Mesenchymal stem cell (in vitro differentiated cells and primary cell): ENCODE data around the gene SYTL2.

Experiments used
- DNase-seq: peaks from one replicate; pipeline ENCODE4 v3.0.0-alpha.2; 2013
- H2AFZ ChIP-seq: one replicate; pipeline ENCODE4 v1.6.1; 2013; ENCODE audit warnings: low read depth, mild to moderate bottlenecking, control low read depth, inconsistent platforms, low read length, moderate library complexity
- H2AK5ac ChIP-seq: 2 replicates; pipeline ENCODE4 v1.6.1; 2013; ENCODE audit warnings: low read length, moderate library complexity, mild to moderate bottlenecking, inconsistent platforms; ENCODE audit not compliant: severe bottlenecking
- H2BK120ac ChIP-seq: one replicate; pipeline ENCODE4 v1.6.1; 2013; ENCODE audit warnings: low read depth, mild to moderate bottlenecking, inconsistent platforms, low read length, moderate library complexity
- H2BK12ac ChIP-seq, 2 experiments: one replicate each; pipeline ENCODE4 v1.6.1; 2013; ENCODE audit warnings: inconsistent platforms in 2 of 2, low read length in 2 of 2, mild to moderate bottlenecking in 2 of 2, moderate library complexity in 2 of 2, control low read depth in 1 of 2
- H2BK15ac ChIP-seq: one replicate; pipeline ENCODE4 v1.6.1; 2013; ENCODE audit warnings: mild to moderate bottlenecking, low read depth, inconsistent platforms; ENCODE audit not compliant: poor library complexity, severe bottlenecking
- H2BK5ac ChIP-seq: 2 replicates; pipeline ENCODE4 v1.6.1; 2013; ENCODE audit warnings: low read depth, mild to moderate bottlenecking, low read length, control low read depth, inconsistent platforms; ENCODE audit not compliant: poor library complexity, severe bottlenecking
- H3K14ac ChIP-seq, 2 experiments: one replicate each; pipeline ENCODE4 v1.6.1; 2013; ENCODE audit warnings: inconsistent platforms in 2 of 2, low read length in 2 of 2, control low read depth in 1 of 2, mild to moderate bottlenecking in 1 of 2, moderate library complexity in 1 of 2
- H3K18ac ChIP-seq, 2 experiments: one replicate each; pipeline ENCODE4 v1.6.1; 2013; ENCODE audit warnings: inconsistent platforms in 2 of 2, low read length in 2 of 2, control low read depth in 1 of 2, low read depth in 1 of 2, mild to moderate bottlenecking in 1 of 2
- H3K23ac ChIP-seq, 2 experiments: one replicate each; pipeline ENCODE4 v1.6.1; 2013; ENCODE audit warnings: inconsistent platforms in 2 of 2, low read length in 2 of 2, mild to moderate bottlenecking in 2 of 2, moderate library complexity in 2 of 2, control low read depth in 1 of 2
- H3K27ac ChIP-seq: 2 replicates; pipeline ENCODE4 v1.5.1; 2013; ENCODE audit warnings: mild to moderate bottlenecking, moderate library complexity, low read length, control low read depth, inconsistent platforms; ENCODE audit not compliant: poor library complexity, severe bottlenecking
- H3K27me3 ChIP-seq, 2 experiments: 2 replicates each; pipeline versions ENCODE4 v1.6.1 to v1.7.0; 2013; ENCODE audit warnings: low read length in 2 of 2, mild to moderate bottlenecking in 2 of 2, moderate library complexity in 2 of 2, control low read depth in 1 of 2, inconsistent platforms in 1 of 2; ENCODE audit not compliant: control insufficient read depth in 1 of 2, insufficient read depth in 1 of 2
- H3K36me3 ChIP-seq, 2 experiments: 2 replicates each; pipeline versions ENCODE4 v1.6.1 to v1.7.0; 2013; ENCODE audit warnings: low read length in 2 of 2, control low read depth in 1 of 2, inconsistent platforms in 1 of 2, low read depth in 1 of 2, mild to moderate bottlenecking in 1 of 2; ENCODE audit not compliant: insufficient read depth in 2 of 2, control insufficient read depth in 1 of 2
- H3K4ac ChIP-seq, 2 experiments: one replicate each; pipeline ENCODE4 v1.6.1; 2013; ENCODE audit warnings: inconsistent platforms in 2 of 2, low read length in 2 of 2, mild to moderate bottlenecking in 2 of 2, moderate library complexity in 2 of 2, control low read depth in 1 of 2, low read depth in 1 of 2
- H3K4me1 ChIP-seq: 2 replicates; pipeline ENCODE4 v1.6.1; 2013; ENCODE audit warnings: low read depth, low read length, control low read depth; ENCODE audit not compliant: control insufficient read depth, insufficient read depth
- H3K4me2 ChIP-seq: 2 replicates; pipeline ENCODE4 v1.6.1; 2013; ENCODE audit warnings: low read length, mild to moderate bottlenecking, inconsistent platforms; ENCODE audit not compliant: poor library complexity, severe bottlenecking
- H3K4me3 ChIP-seq, 2 experiments: 2 replicates each; pipeline versions ENCODE4 v1.5.1 to v1.7.0; 2013; ENCODE audit warnings: low read length in 2 of 2, mild to moderate bottlenecking in 2 of 2, control low read depth in 1 of 2, low read depth in 1 of 2; ENCODE audit not compliant: insufficient read depth in 1 of 2
- H3K79me1 ChIP-seq: replicated peaks from 2 replicates; pipeline ENCODE4 v1.6.1; 2013; ENCODE audit warnings: mild to moderate bottlenecking, control low read depth, low read length, inconsistent platforms; ENCODE audit not compliant: poor library complexity, severe bottlenecking
- H3K9ac ChIP-seq: 2 replicates; pipeline ENCODE4 v1.7.0; 2013; ENCODE audit warnings: mild to moderate bottlenecking, low read length, moderate library complexity
- H3K9me3 ChIP-seq: 2 replicates; pipeline ENCODE4 v1.7.0; 2013; ENCODE audit warnings: mild to moderate bottlenecking, low read length; ENCODE audit not compliant: control insufficient read depth
- H4K8ac ChIP-seq: one replicate; pipeline ENCODE4 v1.6.1; 2013; ENCODE audit warnings: inconsistent platforms, mild to moderate bottlenecking, low read length, moderate library complexity
- H4K91ac ChIP-seq: one replicate; pipeline ENCODE4 v1.6.1; 2013; ENCODE audit warnings: mild to moderate bottlenecking, low read length, inconsistent platforms
- WGBS: methylation state at CpG from one replicate; pipeline ENCODE4 v1.1.7; 2013; ENCODE audit warnings: mixed read lengths; 5-methylcytosine and 5-hydroxymethylcytosine counted together

The SYTL2 gene

GRCh38 chr11:85835263-85835662, 24.3 kb upstream of the SYTL2 start:
- Histone ChIP-seq H2BK5ac (no peak overlapping the region), H2BK120ac (no peak overlapping the region), H3K79me1 (peaks cover 2% of the 10 kb centered on the region), H3K9me3 (peaks cover 9% of the 10 kb centered on the region), H2AFZ (no peak overlapping the region), H4K8ac (no peak overlapping the region), H3K4me3 (no peak overlapping the region), H4K91ac (no peak overlapping the region), H3K23ac (no peak overlapping the region), H2AK5ac (no peak overlapping the region), H3K4me1 (no peaks in the 10 kb centered on the region), H3K9ac (no peak overlapping the region), H2BK12ac (no peak overlapping the region), H3K27ac (no peak overlapping the region), H3K18ac (no peak overlapping the region), H3K4me2 (no peak overlapping the region), H3K14ac (no peak overlapping the region), H2BK15ac (no peak overlapping the region), H3K36me3 (no peaks in the 10 kb centered on the region), H3K4ac (no peak overlapping the region), H3K27me3 (no peaks in the 10 kb centered on the region)
- DNase-seq = no peak
- no CpG with 5 or more reads among the region's 1 CpG for WGBS

- peaks cover 9% of the 10 kb centered on the region for H3K9me3 ChIP-seq
- H3K14ac ChIP-seq = no peak overlapping the region
- no peaks in the 10 kb centered on the region for H3K79me1 ChIP-seq
- H2AK5ac ChIP-seq = no peak overlapping the region
- no peak overlapping the region for H3K27ac ChIP-seq
- no peaks in the 10 kb centered on the region for H3K36me3 ChIP-seq
- no peak overlapping the region for H2BK12ac ChIP-seq
- no peaks in the 10 kb centered on the region for H3K27me3 ChIP-seq
- no peak overlapping the region for H2BK120ac ChIP-seq
- H2AFZ ChIP-seq = no peak overlapping the region
- H3K4ac ChIP-seq = no peak overlapping the region
- H3K23ac ChIP-seq = no peak overlapping the region
- no peak overlapping the region for H3K18ac ChIP-seq
- no peak overlapping the region for H3K9ac ChIP-seq
- DNase-seq = no peak
- H2BK5ac ChIP-seq = no peak overlapping the region
- peaks cover 5% of the 10 kb centered on the region for H3K4me1 ChIP-seq
- H2BK15ac ChIP-seq = no peak overlapping the region
- no peak overlapping the region for H4K8ac ChIP-seq
- no peak overlapping the region for H3K4me3 ChIP-seq
- no peak overlapping the region for H4K91ac ChIP-seq
- no peak overlapping the region for H3K4me2 ChIP-seq
Observed at GRCh38 chr11:85831050-85831449, 20.1 kb upstream of the SYTL2 start.

GRCh38 chr11:85829172-85829571, 18.2 kb upstream of the SYTL2 start:
- Histone ChIP-seq H3K14ac (no peak overlapping the region), H2AK5ac (no peak overlapping the region), H4K91ac (no peak overlapping the region), H2BK120ac (no peak overlapping the region), H3K4me3 (no peak overlapping the region), H3K79me1 (no peaks in the 10 kb centered on the region), H3K4me1 (peaks cover 6% of the 10 kb centered on the region), H3K9ac (no peak overlapping the region), H3K23ac (no peak overlapping the region), H2BK15ac (no peak overlapping the region), H4K8ac (no peak overlapping the region), H3K36me3 (no peaks in the 10 kb centered on the region), H3K27ac (no peak overlapping the region), H2AFZ (no peak overlapping the region), H3K18ac (no peak overlapping the region), H3K27me3 (no peaks in the 10 kb centered on the region), H2BK5ac (no peak overlapping the region), H3K4ac (no peak overlapping the region), H3K4me2 (no peak overlapping the region), H3K9me3 (no peaks in the 10 kb centered on the region), H2BK12ac (no peak overlapping the region)
- no peak for DNase-seq
- WGBS = 100% methylated on average over 1 of the region's 2 CpGs

- Histone ChIP-seq H3K9me3 (no peaks in the 10 kb centered on the region), H3K27ac (peak overlapping the region; percentile 1), H3K36me3 (no peaks in the 10 kb centered on the region), H3K4me3 (no peak overlapping the region), H2BK15ac (no peak overlapping the region), H3K4me1 (peaks cover 6% of the 10 kb centered on the region), H3K9ac (peak overlapping the region; percentile 85), H2BK5ac (no peak overlapping the region), H3K79me1 (no peaks in the 10 kb centered on the region), H2AK5ac (peak overlapping the region; percentile 76), H4K8ac (no peak overlapping the region), H3K14ac (no peak overlapping the region), H3K27me3 (no peaks in the 10 kb centered on the region), H3K18ac (peak overlapping the region in 1 of 2 experiments; percentile 55), H3K23ac (no peak overlapping the region), H2BK12ac (peak overlapping the region; percentile 50 to 67), H3K4ac (peak overlapping the region in 1 of 2 experiments; percentile 35), H3K4me2 (no peak overlapping the region), H2AFZ (no peak overlapping the region), H4K91ac (peak overlapping the region; percentile 2), H2BK120ac (no peak overlapping the region)
- no peak for DNase-seq
- 86% methylated on average over 1 of the region's 1 CpG for WGBS
Observed at GRCh38 chr11:85828640-85828978, 17.7 kb upstream of the SYTL2 start.
